CD4-positive, alpha-beta T cell treated with Interleukin-15 for 1 hour (primary cell): ENCODE measurements around the gene PDIA6.
"Not testable (repeated sequence)": the region's sequence is repeated elsewhere in the genome, so short reads cannot be mapped to it uniquely, and the experiment has no call there.

Source experiments
- DNase-seq: peaks from one replicate; pipeline ENCODE4 v3.0.0-alpha.2; 2020

The PDIA6 gene

DNA sequence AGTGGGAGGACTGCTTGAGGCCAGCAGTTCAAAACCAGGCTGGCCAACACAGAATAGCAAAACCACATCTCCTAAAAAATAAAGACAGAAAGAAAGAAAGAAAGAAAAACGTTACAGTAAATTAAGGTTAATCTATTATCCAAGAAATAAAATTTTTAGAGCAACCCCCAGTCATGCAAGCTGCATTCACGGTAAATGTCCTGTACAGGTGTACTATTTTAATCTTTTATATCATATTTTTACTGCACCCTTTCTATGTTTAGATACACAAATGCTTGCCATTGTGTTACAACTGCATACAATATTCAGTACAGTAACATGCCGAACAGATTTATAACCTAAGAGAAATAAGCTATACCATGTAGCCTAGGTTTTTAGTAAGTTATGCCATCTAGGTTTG, 6.0 kb downstream of the PDIA6 start:
- DNase-seq, result no peak

DNA sequence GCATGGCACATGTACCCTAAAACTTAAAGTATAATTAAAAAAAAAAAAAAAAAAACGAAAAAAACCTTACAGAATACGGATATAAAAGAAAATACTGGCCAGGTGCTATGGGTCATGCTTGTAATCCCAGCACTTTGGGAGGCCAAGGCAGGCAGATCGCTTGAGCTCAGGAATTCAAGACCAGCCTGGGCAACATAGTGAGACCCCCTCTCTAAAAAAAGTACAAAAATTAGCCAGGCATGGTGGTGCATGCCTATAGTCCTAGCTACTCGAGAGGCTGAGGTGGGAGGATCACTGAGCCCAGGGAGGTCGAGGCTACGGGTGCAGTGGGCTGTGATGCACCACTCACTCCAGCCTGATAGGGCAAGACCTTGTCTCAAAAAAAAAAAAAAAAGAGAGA, 6.6 kb downstream of the PDIA6 start:
- DNase-seq, result not testable (repeated sequence)

DNA sequence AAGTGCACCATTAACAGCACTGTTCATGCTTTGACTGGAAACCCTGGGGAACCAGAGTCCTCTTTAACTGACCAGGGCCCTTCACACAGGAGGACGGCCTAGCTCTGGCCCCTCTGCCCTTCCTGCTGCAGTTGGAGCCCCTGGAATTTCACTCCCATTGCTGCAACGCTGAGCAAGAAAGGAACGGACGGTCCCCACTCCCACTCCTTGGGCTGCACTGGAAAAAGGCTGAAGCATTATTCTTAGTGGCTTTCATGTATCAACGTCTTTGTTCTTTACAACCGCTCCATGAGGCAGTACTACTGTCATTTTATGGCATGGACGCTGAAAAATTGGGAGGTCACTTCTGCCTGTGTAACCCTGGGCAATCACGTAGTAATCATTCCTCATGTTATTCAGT, 9.9 kb downstream of the PDIA6 start:
- no peak for DNase-seq

DNA sequence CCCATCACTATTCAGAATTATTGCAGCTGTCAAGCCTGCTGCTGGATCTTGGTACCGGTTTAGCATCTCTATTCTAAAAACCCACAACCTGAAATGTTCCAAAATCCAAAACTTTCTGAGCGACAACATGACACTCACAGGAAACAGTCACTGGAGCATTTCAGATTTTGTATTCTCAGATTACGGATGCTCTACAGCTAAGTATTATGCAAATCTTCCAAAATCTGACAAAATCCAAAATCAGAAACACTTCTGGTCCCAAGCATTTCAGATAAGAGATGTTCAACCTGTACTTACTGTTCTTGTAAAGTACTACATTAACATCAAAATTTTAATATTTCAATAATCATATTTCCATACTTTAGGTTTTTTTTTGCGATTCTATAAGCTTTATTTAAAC, 12.4 kb downstream of the PDIA6 start:
- DNase-seq, result no peak

DNA sequence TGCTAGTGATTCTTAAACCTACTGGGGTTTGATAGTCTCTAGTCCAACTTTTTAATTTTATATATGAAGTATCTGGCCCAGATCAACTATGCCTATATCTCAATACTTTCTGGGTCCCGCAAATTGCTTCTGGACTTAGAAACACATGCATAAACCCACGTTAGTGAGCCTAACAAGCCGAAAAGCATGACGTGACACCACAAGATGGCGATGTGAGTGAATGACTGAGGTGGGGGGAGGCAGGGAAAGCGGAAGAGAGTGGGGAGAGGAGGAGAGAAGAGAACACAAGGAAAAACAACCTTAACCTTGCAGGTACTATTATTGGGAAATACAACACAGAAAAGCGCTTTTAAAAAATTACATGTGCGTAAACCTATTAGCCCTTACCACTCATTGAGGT, 13.8 kb downstream of the PDIA6 start:
- no peak for DNase-seq

DNA sequence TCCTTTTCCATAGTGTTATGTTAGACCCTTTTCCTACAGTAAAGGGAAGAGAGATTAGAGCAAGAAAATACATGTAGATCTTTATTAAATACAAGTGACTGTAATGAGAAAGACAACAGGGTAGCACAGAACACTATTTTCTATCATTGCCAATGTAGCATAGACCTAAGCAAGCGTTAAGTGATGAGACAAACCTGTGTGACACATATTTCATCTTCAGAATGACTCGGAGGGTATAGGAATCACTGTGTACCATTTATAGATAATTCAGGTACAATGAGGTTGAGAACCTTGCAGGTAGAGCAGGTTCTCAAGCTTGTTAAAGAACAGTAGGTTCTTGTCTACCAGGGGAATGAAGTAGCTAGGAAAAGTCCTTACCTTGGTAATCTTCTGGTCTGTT, 15.9 kb downstream of the PDIA6 start:
- no peak for DNase-seq

DNA sequence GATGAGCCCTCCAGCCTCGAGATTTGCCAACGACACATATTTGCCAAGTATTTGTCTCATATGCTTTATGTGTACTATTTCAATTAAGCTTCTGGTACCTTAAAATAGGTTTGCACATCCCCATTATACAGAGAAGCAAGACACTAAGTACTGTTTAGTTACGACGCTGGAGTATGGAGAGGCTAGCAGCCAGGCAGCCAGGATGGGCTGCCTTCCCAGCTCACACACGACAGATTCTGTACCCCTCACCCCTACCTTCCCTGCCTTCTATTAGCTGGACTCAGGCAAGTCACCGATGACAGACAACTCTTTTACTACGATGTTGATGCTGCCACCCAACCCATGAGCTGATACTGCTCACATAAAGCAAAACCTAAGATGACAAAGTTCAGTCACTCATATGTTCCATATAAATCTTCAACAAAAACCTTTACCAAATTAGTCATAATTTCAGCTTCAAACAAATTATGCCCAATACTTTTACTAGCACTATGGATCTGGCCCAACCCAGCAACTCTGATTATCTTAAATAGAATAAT, 17.0 kb downstream of the PDIA6 start:
- no peak for DNase-seq

DNA sequence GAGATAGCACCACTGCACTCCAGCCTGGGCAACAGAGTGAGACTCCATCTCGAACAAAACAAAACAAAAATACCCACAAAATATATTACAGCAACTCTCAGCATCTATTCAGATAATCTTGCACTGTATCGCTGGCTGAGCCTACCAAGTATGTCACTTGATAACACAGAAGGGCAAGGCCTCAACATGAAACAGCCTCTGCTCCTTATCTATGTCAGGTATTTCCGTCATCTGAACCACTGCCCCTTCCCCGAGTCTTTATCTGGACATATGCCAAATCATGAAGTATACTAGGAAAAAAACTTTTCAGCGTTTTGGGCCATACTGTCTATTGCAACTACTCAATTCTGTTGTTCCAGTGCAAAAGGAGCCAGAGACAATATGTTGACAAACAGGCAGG, 17.7 kb downstream of the PDIA6 start:
- no peak for DNase-seq

DNA sequence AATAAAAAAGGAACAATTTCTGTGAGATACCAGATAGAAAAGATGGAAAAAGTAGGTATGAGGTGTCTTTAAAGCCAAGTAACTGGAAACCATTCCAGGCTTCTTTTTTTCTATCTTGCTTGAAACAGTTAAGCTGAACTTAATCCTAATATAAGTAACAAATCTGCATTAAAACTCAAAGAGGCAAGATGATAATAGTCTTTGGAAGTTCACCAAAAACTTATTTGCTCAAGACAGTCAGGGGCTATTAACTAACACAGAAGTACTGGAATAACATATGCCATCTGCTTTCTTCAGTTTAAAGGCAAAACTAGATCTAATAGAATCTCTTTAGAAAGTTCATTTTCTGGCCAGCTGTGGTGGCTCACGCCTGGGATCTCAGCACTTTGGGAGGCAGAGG, 18.8 kb downstream of the PDIA6 start:
- no peak for DNase-seq

DNA sequence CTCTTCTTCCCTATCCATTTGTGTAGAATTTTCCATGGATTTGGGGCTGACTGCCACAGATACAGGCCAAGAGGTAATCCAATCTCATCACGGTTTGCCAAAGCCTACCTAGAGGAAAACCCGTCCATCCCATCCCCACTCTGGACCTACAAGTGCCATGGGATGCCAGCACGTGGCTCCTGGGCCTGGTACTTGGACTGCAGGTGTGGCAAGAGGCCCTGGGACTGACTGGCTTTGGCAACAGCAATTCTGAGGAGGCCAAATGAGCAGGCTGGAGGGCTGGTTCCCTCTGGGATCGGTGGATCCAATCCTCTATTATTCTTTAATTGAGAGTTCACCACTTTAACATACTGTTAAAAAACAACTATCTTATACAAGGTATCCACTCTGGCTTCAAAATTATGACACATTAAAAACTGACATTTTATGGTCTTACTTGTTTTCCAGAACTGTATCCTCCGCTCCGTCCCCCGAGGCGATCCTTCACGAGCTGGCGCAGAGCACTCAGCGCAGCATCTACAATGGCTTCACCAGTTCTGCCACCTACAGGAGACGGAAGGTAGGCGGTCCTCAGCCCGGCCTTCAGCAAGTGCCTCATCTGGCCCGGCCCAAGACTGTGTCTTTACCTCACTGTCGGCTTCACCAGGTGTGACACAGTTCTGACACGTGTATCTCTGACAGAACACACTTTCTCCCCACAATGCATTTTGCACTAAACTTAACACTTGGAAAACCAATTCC, 19.8 kb downstream of the PDIA6 start:
- no peak for DNase-seq

DNA sequence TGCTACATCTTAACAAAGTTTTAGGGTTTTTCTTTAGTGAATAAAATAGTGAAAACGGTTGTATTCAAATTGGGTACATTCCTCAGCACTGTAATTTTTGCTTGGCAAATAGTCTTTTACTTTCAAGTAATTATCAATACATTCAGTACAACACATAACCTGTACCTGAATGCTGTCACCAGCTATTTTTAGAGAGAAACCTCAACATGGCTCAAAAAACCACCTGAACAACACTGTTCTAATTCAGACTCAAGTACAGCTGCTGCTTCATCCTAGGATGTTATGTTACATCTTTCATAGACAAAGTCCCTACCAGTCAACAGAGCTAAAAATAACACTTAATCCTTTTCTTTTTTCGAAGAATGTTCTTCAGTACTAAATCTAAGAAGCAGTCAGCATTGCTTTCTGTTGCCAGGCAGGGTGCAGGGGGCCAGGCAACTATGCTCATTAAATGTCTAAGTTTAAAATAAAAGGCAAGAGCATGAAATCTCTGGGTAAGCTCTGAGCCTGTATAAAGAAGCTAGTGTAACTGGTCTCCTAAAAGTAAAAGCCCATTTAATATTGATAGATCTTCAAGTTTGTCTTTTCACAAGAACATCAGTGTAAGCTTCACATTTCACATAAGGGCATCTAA, 20.5 kb downstream of the PDIA6 start:
- DNase-seq, result no peak

DNA sequence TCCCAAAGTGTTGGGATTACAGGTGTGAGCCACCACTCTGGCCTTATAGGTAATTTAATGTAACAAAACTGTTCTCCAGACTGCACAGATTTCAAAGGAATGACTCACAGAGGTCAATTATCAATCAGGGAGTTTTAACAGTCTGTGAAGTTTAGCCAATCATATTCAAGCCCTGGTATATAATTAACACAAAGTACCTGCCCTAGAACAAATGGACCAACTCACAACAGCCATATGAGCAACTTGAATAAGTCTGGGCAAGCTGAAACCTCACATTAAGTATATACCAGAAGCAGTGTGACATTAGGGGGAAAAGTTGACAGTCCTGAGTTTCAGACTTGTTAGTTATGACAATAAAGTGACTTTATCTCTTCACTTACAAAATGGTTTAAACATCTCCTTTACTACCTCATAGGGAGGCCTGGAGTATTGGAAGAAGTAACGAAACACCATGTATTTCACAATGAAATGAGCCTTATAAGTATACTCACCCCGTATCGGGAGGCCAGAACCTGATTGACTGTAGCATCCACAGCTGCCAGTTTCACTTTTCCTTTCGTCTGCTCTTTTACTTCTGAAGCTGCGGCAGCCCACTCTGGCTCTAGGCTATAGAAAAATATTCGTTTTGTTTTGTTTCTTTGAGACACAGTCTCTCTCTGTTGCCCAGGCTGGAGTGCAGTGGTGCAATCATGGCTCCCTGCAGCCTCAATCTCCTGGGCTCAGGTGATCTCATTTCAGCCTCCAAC, 22.2 kb downstream of the PDIA6 start:
- DNase-seq, result no peak

DNA sequence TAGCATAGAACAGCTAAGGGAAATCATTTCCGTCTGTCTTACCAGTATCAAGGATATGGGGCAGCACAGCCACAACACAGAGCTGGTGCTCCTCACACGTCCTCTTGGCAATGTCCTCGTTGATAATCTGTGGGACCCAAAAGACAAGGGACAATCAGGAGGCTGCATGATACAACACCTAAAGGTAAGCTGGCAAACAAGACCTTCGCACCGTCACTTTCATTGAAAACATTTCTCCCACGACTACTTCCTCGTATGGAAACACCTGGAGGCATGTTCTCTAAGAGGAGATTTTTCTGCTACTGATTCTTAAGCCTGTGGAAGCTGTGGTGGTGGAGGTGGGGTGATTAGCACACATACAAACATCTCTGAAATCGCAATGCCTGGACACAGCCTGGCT, 23.7 kb downstream of the PDIA6 start:
- no peak for DNase-seq

DNA sequence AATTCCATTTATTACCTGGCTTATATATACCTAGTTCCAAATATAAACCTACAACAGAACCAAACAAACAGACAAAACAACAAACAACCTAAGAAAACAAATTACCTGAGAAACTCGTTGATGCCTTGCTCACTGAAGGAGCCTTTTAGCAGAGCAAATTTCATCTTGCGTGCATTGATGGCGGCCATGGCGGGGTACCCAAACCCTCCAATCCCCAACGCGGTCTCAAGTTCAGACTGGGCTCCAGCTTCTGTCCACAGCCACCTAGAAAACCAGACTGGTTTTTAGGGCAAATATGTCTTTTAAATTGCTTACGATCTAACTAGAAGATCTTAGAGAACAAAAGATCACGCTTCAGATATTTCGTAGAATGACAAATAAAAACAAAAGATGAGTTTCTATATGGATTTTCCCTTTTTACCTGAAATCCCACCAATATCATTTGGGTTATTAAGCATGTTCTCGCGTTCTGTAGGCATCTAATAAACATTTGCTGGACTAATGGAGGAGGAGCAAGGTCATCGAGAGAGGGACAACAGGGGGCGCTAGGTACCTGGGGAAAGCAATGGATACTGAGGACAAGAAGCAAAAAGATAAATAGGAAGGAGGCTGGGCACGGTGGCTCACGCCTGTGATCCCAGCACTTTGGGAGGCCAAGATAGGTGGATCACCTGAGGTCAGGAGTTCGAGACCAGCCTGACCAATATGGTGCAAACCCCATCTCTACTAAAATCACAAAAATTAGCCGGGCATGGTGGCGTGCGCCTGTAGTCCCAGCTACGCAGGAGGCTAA, 25.2 kb downstream of the PDIA6 start:
- no peak for DNase-seq

DNA sequence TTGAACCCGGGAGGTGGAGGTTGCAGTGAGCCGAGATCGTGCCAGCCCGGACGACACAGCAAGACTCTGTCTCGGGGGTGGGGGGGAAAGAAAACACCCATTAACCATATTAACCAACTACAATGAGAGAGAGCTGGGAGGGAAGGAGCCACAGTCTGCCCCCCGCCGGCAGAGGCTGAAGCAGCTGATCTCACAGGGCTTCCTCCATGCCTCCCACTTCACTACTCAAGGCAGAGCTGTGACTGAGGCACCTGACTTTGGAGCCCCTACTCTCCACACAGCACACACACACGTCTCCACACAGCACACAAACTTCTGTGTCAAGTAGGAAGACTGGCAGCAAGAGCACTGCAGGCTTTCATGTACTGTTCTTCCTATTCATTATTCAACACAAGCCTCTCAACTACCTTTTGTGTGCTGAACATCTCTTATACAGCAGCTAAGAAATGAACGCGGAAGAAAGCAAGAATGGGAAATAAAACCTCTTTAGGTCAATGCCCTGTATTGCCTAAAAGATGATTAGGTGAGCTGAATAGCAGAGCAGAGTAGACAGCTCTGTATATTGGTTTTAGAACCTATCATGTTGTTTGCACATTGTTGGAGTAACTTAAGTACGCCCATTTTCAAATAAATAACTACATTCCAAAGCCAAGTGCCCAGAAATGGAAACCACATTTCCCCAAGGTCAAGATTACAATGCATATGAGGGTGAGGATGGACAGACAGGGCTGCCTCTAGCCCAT, 26.2 kb downstream of the PDIA6 start:
- no peak for DNase-seq

DNA sequence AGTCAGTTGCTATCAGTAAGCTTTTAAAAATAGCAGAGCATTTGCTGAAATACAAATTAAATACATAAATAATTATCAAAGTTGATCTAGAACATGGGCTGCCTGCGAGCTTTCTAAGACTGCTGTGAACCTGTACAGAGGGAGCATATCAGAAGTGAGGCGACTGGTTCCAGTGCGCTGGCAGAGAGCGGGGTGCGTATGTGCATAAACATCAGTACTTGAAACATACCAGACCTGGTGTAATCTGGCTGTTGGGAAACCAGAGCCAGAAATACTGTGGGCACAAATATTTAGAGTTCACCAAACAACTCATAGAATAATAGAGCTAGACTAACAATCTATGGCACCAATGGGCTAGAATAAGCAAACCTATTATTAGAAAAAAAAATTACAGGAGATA, 27.3 kb downstream of the PDIA6 start:
- no peak for DNase-seq

DNA sequence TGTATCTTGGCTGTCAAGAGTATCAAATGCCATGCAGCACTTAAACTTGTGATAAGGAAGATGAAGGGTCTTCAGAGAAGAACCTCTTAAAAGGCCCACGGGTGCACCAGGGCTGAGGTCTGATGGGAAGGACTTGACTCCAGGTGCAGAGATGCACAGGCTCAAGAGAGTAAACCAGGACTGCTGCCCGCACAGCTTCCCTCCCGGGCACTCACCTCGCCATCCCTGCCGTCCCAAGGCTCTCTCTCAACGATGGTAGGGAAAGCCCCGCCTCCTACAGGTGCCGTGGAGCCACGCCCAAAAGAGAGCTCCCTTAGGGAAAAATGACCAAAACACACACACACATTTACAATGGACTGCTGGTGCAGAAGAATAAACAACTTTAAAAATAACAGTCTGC, 27.9 kb downstream of the PDIA6 start:
- DNase-seq, result no peak

DNA sequence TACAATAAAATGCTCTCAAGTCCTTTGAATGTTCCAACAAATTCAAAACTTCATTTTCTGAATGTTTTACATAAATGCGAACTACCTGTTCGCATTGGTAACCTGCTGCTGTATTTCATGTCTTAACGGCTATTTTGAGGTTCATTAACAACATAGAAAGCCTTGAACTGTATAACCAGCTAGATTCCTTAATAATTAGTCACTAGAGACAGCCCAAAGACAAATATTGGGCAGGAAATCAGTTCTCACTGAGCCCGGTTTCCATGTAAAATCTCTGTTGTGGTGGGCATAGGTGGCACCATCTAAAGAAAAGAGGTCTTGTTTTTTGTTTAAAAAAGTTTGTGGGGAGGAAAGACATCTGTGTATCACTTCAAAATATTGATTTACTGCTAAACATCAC, 29.2 kb downstream of the PDIA6 start:
- no peak for DNase-seq

DNA sequence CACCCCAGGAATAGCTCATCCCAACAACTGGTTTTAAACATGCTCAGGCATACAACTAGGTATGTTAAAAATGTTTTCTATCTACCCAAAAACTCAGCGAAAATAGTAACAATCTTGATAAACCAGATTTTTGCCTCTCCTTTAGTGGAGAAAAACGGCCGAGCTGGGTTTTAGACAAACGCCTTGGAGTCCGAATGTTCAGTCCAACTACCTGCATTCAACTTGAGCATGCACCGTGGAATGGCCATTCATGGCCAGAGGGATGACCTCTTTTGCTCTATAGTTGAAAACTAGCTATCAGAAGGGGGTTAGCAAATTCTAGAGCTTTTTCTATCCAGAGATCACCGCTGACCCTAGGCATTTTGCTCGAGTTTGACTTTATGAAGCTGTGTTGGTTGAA, 30.8 kb downstream of the PDIA6 start:
- no peak for DNase-seq

DNA sequence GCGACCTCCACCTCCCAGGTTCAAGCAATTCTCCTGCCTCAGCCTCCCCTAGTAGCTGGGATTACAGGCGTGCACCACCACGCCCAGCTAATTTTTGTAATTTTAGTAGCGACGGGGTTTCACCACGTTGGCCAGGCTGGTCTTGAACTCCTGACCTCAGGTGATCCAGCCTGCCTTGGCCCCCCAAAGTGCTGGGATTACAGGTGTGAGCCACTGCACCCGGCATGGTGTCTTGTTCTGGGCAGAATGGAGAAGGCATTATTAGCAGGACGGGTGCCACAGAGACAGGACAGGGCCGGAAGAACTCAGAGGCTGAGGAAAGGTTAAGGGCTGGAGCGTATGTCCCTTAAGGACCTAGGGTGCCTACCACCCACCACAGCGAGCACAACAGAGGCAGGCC, 31.8 kb downstream of the PDIA6 start:
- DNase-seq, result not testable (repeated sequence)

DNA sequence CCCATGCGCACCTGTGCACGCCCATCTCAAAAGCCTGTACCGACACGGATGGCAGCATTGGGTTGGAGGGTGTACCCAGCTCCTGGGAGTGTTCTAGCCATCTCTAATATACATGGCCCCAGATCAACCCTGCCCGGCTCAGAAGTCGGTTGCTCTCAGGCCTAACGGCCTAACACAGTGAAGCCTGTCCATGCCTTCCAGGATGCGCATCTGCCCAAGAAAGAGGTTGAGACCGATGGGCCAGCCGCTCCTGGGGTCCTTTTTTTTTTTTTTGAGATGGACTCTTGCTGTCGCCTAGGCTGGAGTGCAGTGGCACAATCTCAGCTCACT, 32.1 kb downstream of the PDIA6 start:
- DNase-seq, result no peak

DNA sequence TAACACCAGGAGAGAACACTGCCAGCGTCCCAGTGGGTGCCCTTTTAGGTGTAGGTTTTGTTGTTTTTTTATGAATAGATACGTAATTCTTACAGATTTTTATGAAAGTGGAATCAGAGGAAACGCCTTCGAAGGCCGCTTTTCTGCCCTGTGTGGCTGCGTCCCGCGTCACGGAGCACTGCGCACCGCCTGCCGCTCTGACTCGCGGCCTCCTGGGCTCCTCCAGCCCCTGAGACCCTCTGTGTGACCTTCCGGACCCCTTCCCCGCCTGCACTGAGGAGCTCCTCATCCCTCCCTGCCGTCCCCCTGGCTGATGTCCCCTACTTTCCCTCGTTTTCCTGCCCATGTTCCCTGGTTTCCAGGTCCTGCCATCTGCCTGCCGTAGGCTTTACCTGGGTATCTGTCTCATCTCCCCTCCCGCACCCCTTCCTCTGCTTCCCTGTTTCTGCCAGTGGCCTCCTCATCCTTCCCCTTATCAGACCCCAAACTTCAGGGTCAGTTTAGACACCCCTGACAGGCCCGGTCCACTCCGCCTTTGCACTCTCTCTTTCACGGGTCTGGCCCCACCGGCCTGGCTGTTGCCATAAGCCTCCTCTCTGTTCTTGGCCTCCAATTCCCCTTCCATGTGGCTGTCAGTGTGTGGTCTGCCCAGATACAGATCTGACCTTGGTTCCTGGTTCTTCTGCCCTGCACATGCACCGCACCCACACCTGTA, 32.7 kb downstream of the PDIA6 start:
- DNase-seq, result no peak
